NCI-H146 treated with DMSO at 0.1 percent for 48 hours (cell line): ENCODE results near the gene ANKRD18B.
"Not testable (repeated sequence)": the region's sequence is repeated elsewhere in the genome, so short reads cannot be mapped to it uniquely, and the experiment has no call there.

ENCODE experiments used
- DNase-seq: peaks from one replicate; lab custom pipeline; 2025; ENCODE audit not compliant: unreplicated experiment; lab: John Stamatoyannopoulos, UW

Gene ANKRD18B

GRCh38 chr9:33523397-33524305 is at the start of gene ANKRD18B:
ANKRD18B (plus strand) TSS chr9:33524251; CDS start chr9:33524490, 239 bp downstream.
- DNase-seq, result peak; percentile 86

- no peak for DNase-seq
Measured at GRCh38 chr9:33475357-33475756, 48.7 kb upstream of the ANKRD18B start.

GRCh38 chr9:33476503-33476902 is 47.5 kb upstream of the ANKRD18B start:
- no peak for DNase-seq

GRCh38 chr9:33480106-33480505 is 43.9 kb upstream of the ANKRD18B start:
- no peak for DNase-seq

- DNase-seq, result no peak
Measured at GRCh38 chr9:33480976-33481375, 43.1 kb upstream of the ANKRD18B start.

GRCh38 chr9:33485312-33485711 is 38.7 kb upstream of the ANKRD18B start:
- DNase-seq, result not testable (repeated sequence)

- no peak for DNase-seq
Measured at GRCh38 chr9:33489066-33489465, 35.0 kb upstream of the ANKRD18B start.

- DNase-seq, result not testable (repeated sequence)
Measured at GRCh38 chr9:33493819-33494218, 30.2 kb upstream of the ANKRD18B start.

- peak; percentile 7 for DNase-seq
Measured at GRCh38 chr9:33498387-33498786, 25.7 kb upstream of the ANKRD18B start.

- no peak for DNase-seq
Measured at GRCh38 chr9:33506626-33507370, 17.3 kb upstream of the ANKRD18B start.

GRCh38 chr9:33510262-33511183 is 13.5 kb upstream of the ANKRD18B start:
- DNase-seq, result peak; percentile 76

- DNase-seq, result not testable (repeated sequence)
Measured at GRCh38 chr9:33511184-33511517, 12.9 kb upstream of the ANKRD18B start.

- DNase-seq, result peak; percentile 94
Measured at GRCh38 chr9:33512535-33512934, 11.5 kb upstream of the ANKRD18B start.

- not testable (repeated sequence) for DNase-seq
Measured at GRCh38 chr9:33515342-33515995, 8.6 kb upstream of the ANKRD18B start.

GRCh38 chr9:33516397-33516796 is 7.7 kb upstream of the ANKRD18B start:
- not testable (repeated sequence) for DNase-seq

- DNase-seq, result peak; percentile 49
Measured at GRCh38 chr9:33517373-33517772, 6.7 kb upstream of the ANKRD18B start.

- DNase-seq, result not testable (repeated sequence)
Measured at GRCh38 chr9:33517934-33518577, 6.0 kb upstream of the ANKRD18B start.

- DNase-seq, result peak; percentile 56
Measured at GRCh38 chr9:33521861-33522260, 2.2 kb upstream of the ANKRD18B start.

- peak; percentile 66 for DNase-seq
Measured at GRCh38 chr9:33524306-33524947, 376 bp downstream of the ANKRD18B start.
